Liver (tissue), 9 donors: ENCODE data around the gene RAB3GAP1. TPM values are rescaled to one million over a fixed set of nuclear protein-coding genes. Genes with fewer than 3 reads are reported as not detected.
"Not testable (repeated sequence)": the region's sequence is repeated elsewhere in the genome, so short reads cannot be mapped to it uniquely, and the experiment has no call there.

ENCODE experiments used
- DNase-seq: peaks from one replicate; pipeline ENCODE4 v3.0.0-alpha.2; 2017; ENCODE audit warnings: low spot score
- H3K27ac ChIP-seq, 2 donors: one replicate each; pipeline ENCODE4 v1.7.0; 2013; ENCODE audit warnings: inconsistent platforms in 2 of 2, low read length in 2 of 2, control low read depth in 1 of 2, low read depth in 1 of 2, mild to moderate bottlenecking in 1 of 2
- H3K27me3 ChIP-seq, 4 donors: one replicate each; pipeline versions ENCODE4 v1.6.1 to v1.7.0; 2013; ENCODE audit warnings: low read length in 3 of 4, inconsistent platforms in 1 of 4, mild to moderate bottlenecking in 1 of 4, moderate library complexity in 1 of 4; ENCODE audit not compliant: control insufficient read depth in 4 of 4, insufficient read depth in 4 of 4
- H3K36me3 ChIP-seq, 4 donors: one replicate each; pipeline versions ENCODE4 v1.6.1 to v1.7.0; 2013; ENCODE audit warnings: low read length in 3 of 4, mild to moderate bottlenecking in 3 of 4, low read depth in 1 of 4, moderate library complexity in 1 of 4; ENCODE audit not compliant: control insufficient read depth in 4 of 4, insufficient read depth in 3 of 4
- H3K4me1 ChIP-seq, 4 donors: one replicate each; pipeline versions ENCODE4 v1.6.1 to v1.7.0; 2013; ENCODE audit warnings: low read length in 3 of 4, mild to moderate bottlenecking in 3 of 4, moderate library complexity in 1 of 4; ENCODE audit not compliant: control insufficient read depth in 4 of 4, insufficient read depth in 4 of 4
- H3K4me3 ChIP-seq, 3 donors: one replicate each; pipeline versions ENCODE4 v1.6.1 to v1.7.0; 2013; ENCODE audit warnings: low read length in 3 of 3, control low read depth in 1 of 3, low read depth in 1 of 3, mild to moderate bottlenecking in 1 of 3
- H3K9ac ChIP-seq, 2 donors: one replicate each; pipeline ENCODE4 v1.7.0; 2013; ENCODE audit warnings: low read length in 2 of 2, mild to moderate bottlenecking in 2 of 2, moderate library complexity in 2 of 2, control low read depth in 1 of 2, low read depth in 1 of 2
- H3K9me3 ChIP-seq, 4 donors: one replicate each; pipeline versions ENCODE4 v1.6.1 to v1.7.0; 2013; ENCODE audit warnings: low read length in 3 of 4; ENCODE audit not compliant: control insufficient read depth in 4 of 4
- ATF3 ChIP-seq: IDR thresholded peaks from 2 replicates; pipeline ENCODE4 v1.6.1; 2016; ENCODE audit warnings: antibody characterized with exemption
- EGR1 ChIP-seq, 2 donors: IDR thresholded peaks; 2 replicates each; pipeline ENCODE4 v1.6.1; 2016 to 2018; ENCODE audit warnings: antibody characterized with exemption in 2 of 2, low read depth in 2 of 2
- FOXA1 ChIP-seq: IDR thresholded peaks from 2 replicates; pipeline ENCODE4 v1.6.1; 2016; ENCODE audit warnings: antibody characterized with exemption
- FOXA2 ChIP-seq: IDR thresholded peaks from 2 replicates; pipeline ENCODE4 v1.6.1; 2016; ENCODE audit warnings: antibody characterized with exemption
- HNF4A ChIP-seq, 2 donors: conservative IDR thresholded peaks; 2 replicates each; pipeline ENCODE4 v1.6.1; 2016; ENCODE audit warnings: antibody characterized with exemption in 2 of 2, mild to moderate bottlenecking in 2 of 2
- HNF4G ChIP-seq: IDR thresholded peaks from 2 replicates; pipeline ENCODE4 v1.6.1; 2016; ENCODE audit warnings: antibody characterized with exemption
- JUND ChIP-seq, 2 donors: IDR thresholded peaks; 2 replicates each; pipeline ENCODE4 v1.6.1; 2016; ENCODE audit warnings: antibody characterized with exemption in 2 of 2
- MAX ChIP-seq: IDR thresholded peaks from 2 replicates; pipeline ENCODE4 v1.6.1; 2016; ENCODE audit warnings: antibody characterized with exemption
- NR2F2 ChIP-seq: IDR thresholded peaks from 2 replicates; pipeline ENCODE4 v1.6.1; 2016; ENCODE audit warnings: antibody characterized with exemption
- REST ChIP-seq: IDR thresholded peaks from 2 replicates; pipeline ENCODE4 v1.6.1; 2016; ENCODE audit warnings: antibody characterized with exemption, mild to moderate bottlenecking
- ZBTB33 ChIP-seq: IDR thresholded peaks from 2 replicates; pipeline ENCODE4 v1.6.1; 2016; ENCODE audit warnings: antibody characterized with exemption
- WGBS: extraction: QIAGEN DNeasy Blood & Tissue Kit; methylation state at CpG from one replicate; pipeline ENCODE4 v1.1.7; 2013; 5-methylcytosine and 5-hydroxymethylcytosine counted together
- polyA plus RNA-seq, 2 donors: library from polyadenylated mRNA; stranded (reverse) in 1 of 2; unstranded in 1 of 2; fragments of 200-250 nt in 1 of 2; fragments of >200 nt in 1 of 2; fragmentation: Nextera tagmentation in 1 of 2; extraction: Ambion mirVana in 1 of 2; gene quantifications; one replicate each; pipeline versions ENCODE4 v1.2.1 to v1.2.3, GENCODE V29; 2013 to 2015
- total RNA-seq, 2 donors: library from RNA; depleted of rRNA; stranded (reverse); fragments of >200 nt; gene quantifications; one replicate each; pipeline ENCODE4 v1.2.3, GENCODE V29; 2014
- donor health status: healthy.
- donor health status: healthy.
- donor health status: healthy.
- donor health status: healthy.
- donor health status: healthy.

Gene RAB3GAP1
- total and polyA plus RNA-seq, 4 donors = 8.8 to 30.0 (median 15.1) TPM

GRCh38 chr2:135029481-135030134 is 22.5 kb upstream of the RAB3GAP1 start:
- Histone ChIP-seq H3K27ac (no peak overlapping the region), H3K4me1 (no peaks in the 10 kb centered on the region), H3K27me3 (no peaks in the 10 kb centered on the region), H3K9me3 (no peaks in the 10 kb centered on the region), H3K4me3 (no peak overlapping the region), H3K36me3 (no peaks in the 10 kb centered on the region), H3K9ac (no peak overlapping the region)
- WGBS = 84% methylated on average over 2 of the region's 2 CpGs
- DNase-seq = no peak
- TF ChIP-seq NR2F2 = no peak
- no peak for TF ChIP-seq EGR1 (IDR thresholded peaks at IDR 0.05; ENCODE audit: low read depth in 2 of 2)
- no peak for TF ChIP-seq REST
- no peak for TF ChIP-seq HNF4A (conservative IDR thresholded peaks at IDR 0.05)
- no peak for TF ChIP-seq JUND (IDR thresholded peaks at IDR 0.05)
- TF ChIP-seq ATF3 = no peak
- TF ChIP-seq MAX = no peak
- TF ChIP-seq ZBTB33 = no peak
- no peak for TF ChIP-seq HNF4G
- no peak for TF ChIP-seq FOXA2

- Histone ChIP-seq H3K4me3 (no peak overlapping the region), H3K27ac (no peak overlapping the region), H3K9me3 (no peaks in the 10 kb centered on the region), H3K27me3 (no peaks in the 10 kb centered on the region), H3K4me1 (no peaks in the 10 kb centered on the region), H3K9ac (no peak overlapping the region), H3K36me3 (no peaks in the 10 kb centered on the region)
- no peak for DNase-seq
- TF ChIP-seq EGR1 (IDR thresholded peaks at IDR 0.05; ENCODE audit: low read depth in 2 of 2) (no peak), FOXA1 (no peak), REST (peak; percentile 96)
- WGBS = 98% methylated on average over 1 of the region's 1 CpG
Observed at GRCh38 chr2:135030826-135031225, 21.3 kb upstream of the RAB3GAP1 start.

- not testable (repeated sequence) for H3K9ac ChIP-seq, DNase-seq, H3K27ac ChIP-seq, H3K4me3 ChIP-seq, H3K27me3 ChIP-seq, H3K36me3 ChIP-seq, H3K4me1 ChIP-seq, H3K9me3 ChIP-seq
- WGBS = 96% methylated on average over 18 of the region's 33 CpGs
Observed at GRCh38 chr2:135033216-135033615, 18.9 kb upstream of the RAB3GAP1 start.
